Lung (tissue), 12 donors: ENCODE data around the gene PTDSS2. TPM values are rescaled to one million over a fixed set of nuclear protein-coding genes. Genes with fewer than 3 reads are reported as not detected.
"Not testable (repeated sequence)": the region's sequence is repeated elsewhere in the genome, so short reads cannot be mapped to it uniquely, and the experiment has no call there.

Experiments used
- ATAC-seq: fragments of 200-7000 bp; cut with Tn5 transposase; one replicate; pipeline ENCODE4 v1.9.1; 2020; ENCODE audit warnings: moderate number of reproducible peaks; ENCODE audit not compliant: insufficient read depth, low FRiP score
- DNase-seq, 3 donors: peaks; one replicate each; pipeline ENCODE4 v3.0.0-alpha.2; 2013 to 2017
- H3K27ac ChIP-seq, 2 donors: one replicate each; pipeline ENCODE4 v1.5.1; 2013; ENCODE audit warnings: mild to moderate bottlenecking in 2 of 2, moderate library complexity in 2 of 2, control low read depth in 1 of 2, inconsistent platforms in 1 of 2, low read depth in 1 of 2, low read length in 1 of 2
- H3K27me3 ChIP-seq, 3 donors: one replicate each; pipeline ENCODE4 v1.5.1; 2013; ENCODE audit warnings: low read length in 2 of 3; ENCODE audit not compliant: control insufficient read depth in 3 of 3, insufficient read depth in 3 of 3
- H3K36me3 ChIP-seq, 4 donors: one replicate each; pipeline ENCODE4 v1.5.1; 2013; ENCODE audit warnings: low read length in 4 of 4, mild to moderate bottlenecking in 1 of 4, moderate library complexity in 1 of 4; ENCODE audit not compliant: control insufficient read depth in 4 of 4, insufficient read depth in 4 of 4
- H3K4me1 ChIP-seq, 5 donors: one replicate each; pipeline ENCODE4 v1.5.1; 2013; ENCODE audit warnings: low read length in 5 of 5, mild to moderate bottlenecking in 2 of 5, moderate library complexity in 1 of 5; ENCODE audit not compliant: control insufficient read depth in 5 of 5, insufficient read depth in 5 of 5
- H3K4me3 ChIP-seq: one replicate; pipeline ENCODE4 v1.5.1; 2013; ENCODE audit warnings: mild to moderate bottlenecking, control low read depth, moderate library complexity
- H3K9ac ChIP-seq, 2 donors: one replicate each; pipeline ENCODE4 v1.5.1; 2013; ENCODE audit warnings: low read length in 2 of 2, control low read depth in 1 of 2; ENCODE audit not compliant: insufficient read depth in 1 of 2
- H3K9me3 ChIP-seq, 4 donors: one replicate each; pipeline ENCODE4 v1.5.1; 2013; ENCODE audit warnings: low read length in 3 of 4, mild to moderate bottlenecking in 1 of 4, moderate library complexity in 1 of 4; ENCODE audit not compliant: control insufficient read depth in 4 of 4, insufficient read depth in 3 of 4
- CTCF ChIP-seq: IDR thresholded peaks from 2 replicates; pipeline ENCODE4 v1.5.1; 2012; ENCODE audit warnings: mild to moderate bottlenecking; ENCODE audit errors: control extremely low read depth, extremely low read depth
- WGBS, 2 donors: extraction: QIAGEN DNeasy Blood & Tissue Kit; methylation state at CpG; one replicate each; pipeline ENCODE4 v1.1.7; 2013; 5-methylcytosine and 5-hydroxymethylcytosine counted together
- polyA plus RNA-seq, 2 donors: library from polyadenylated mRNA; stranded (reverse); fragments of 200-250 nt; gene quantifications; one replicate each; pipeline ENCODE4 v1.2.1, GENCODE V29; 2013
- total RNA-seq, 2 donors: library from RNA; depleted of rRNA in 1 of 2; stranded (reverse); fragments of >200 nt in 1 of 2; gene quantifications; one replicate each; pipeline ENCODE4 v1.2.1, GENCODE V29; 2014 to 2021
- donor health status: control.
- donor health status: control.
- donor health status: Bipolar disorder and iron deficiency.
- donor health status: healthy.
- donor health status: DM: yes; HTN: yes; CAD: no.

Gene PTDSS2
- total and polyA plus RNA-seq, 4 donors: 20.4 to 36.5 (median 28.1) TPM

- Histone ChIP-seq H3K27me3 (no peaks in the 10 kb centered on the region), H3K27ac (no peak overlapping the region), H3K4me1 (no peaks in the 10 kb centered on the region), H3K9ac (no peak overlapping the region), H3K36me3 (no peaks in the 10 kb centered on the region), H3K4me3 (no peak overlapping the region), H3K9me3 (no peaks in the 10 kb centered on the region)
- DNase-seq (no peak), ATAC-seq (no peak)
- WGBS, 2 donors: 95 to 96% methylated on average over 19 to 20 of the region's 20 CpGs
- no peak for TF ChIP-seq CTCF
Observed at GRCh38 chr11:432501-433100, 17.5 kb upstream of the PTDSS2 start.

GRCh38 chr11:433111-433510 lies 17.0 kb upstream of the PTDSS2 start:
- DNase-seq: no peak
- 93 to 95% methylated on average over 17 of the region's 17 CpGs for WGBS, 2 donors

GRCh38 chr11:433641-434040 lies 16.4 kb upstream of the PTDSS2 start:
- no peak for DNase-seq
- Histone ChIP-seq H3K4me3 (no peak overlapping the region), H3K9ac (no peak overlapping the region), H3K36me3 (no peaks in the 10 kb centered on the region), H3K9me3 (no peaks in the 10 kb centered on the region), H3K4me1 (no peaks in the 10 kb centered on the region), H3K27me3 (no peaks in the 10 kb centered on the region), H3K27ac (no peak overlapping the region)
- no peak for TF ChIP-seq CTCF
- 89 to 91% methylated on average over 19 to 20 of the region's 20 CpGs for WGBS, 2 donors
- ATAC-seq: no peak

More at GRCh38 chr11:433111-433510, 17.0 kb upstream of the PTDSS2 start:
- Histone ChIP-seq H3K27ac (no peak overlapping the region), H3K9ac (no peak overlapping the region), H3K27me3 (no peaks in the 10 kb centered on the region), H3K4me1 (no peaks in the 10 kb centered on the region), H3K9me3 (no peaks in the 10 kb centered on the region), H3K36me3 (no peaks in the 10 kb centered on the region), H3K4me3 (no peak overlapping the region)
- no peak for ATAC-seq
- no peak for TF ChIP-seq CTCF

GRCh38 chr11:434496-434895 lies 15.6 kb upstream of the PTDSS2 start:
- no peaks in the 10 kb centered on the region for H3K4me1 ChIP-seq
- H3K27me3 ChIP-seq: no peaks in the 10 kb centered on the region
- no peaks in the 10 kb centered on the region for H3K9me3 ChIP-seq
- ATAC-seq (no peak), DNase-seq (no peak)
- WGBS, 2 donors: 90 to 95% methylated on average over 16 of the region's 16 CpGs
- H3K4me3 ChIP-seq: no peak overlapping the region
- TF ChIP-seq CTCF: no peak
- no peaks in the 10 kb centered on the region for H3K36me3 ChIP-seq
- H3K27ac ChIP-seq: no peak overlapping the region
- H3K9ac ChIP-seq: no peak overlapping the region

- not testable (repeated sequence) for H3K9ac ChIP-seq, DNase-seq, H3K27ac ChIP-seq, ATAC-seq, H3K4me1 ChIP-seq, H3K9me3 ChIP-seq, H3K4me3 ChIP-seq, H3K36me3 ChIP-seq, H3K27me3 ChIP-seq
- 98 to 100% methylated on average over 1 of the region's 1 CpG for WGBS, 2 donors
Observed at GRCh38 chr11:434999-435740, 14.9 kb upstream of the PTDSS2 start.
